H1 (cell line): ENCODE measurements around the gene GPR156. TPM values are rescaled to one million over a fixed set of nuclear protein-coding genes. Genes with fewer than 3 reads are reported as not detected.

Experiments
- CTCF ChIA-PET: fragments of 300-600 bp; sonication (Branson Sonifier 250); formaldehyde crosslinking; loops from one replicate; lab custom pipeline; 2021; ENCODE audit not compliant: partially characterized antibody; lab: Charles Lee
- POLR2A ChIA-PET: fragments of 300-600 bp; sonication (Branson Sonifier 250); formaldehyde crosslinking; loops from one replicate; lab custom pipeline; 2021; ENCODE audit warnings: inconsistent platforms; ENCODE audit not compliant: partially characterized antibody; lab: Charles Lee
- DNase-seq, 2 experiments: peaks; one replicate each; pipeline versions ENCODE4 v3.0.0 to v3.0.0-alpha.2; 2010 to 2022; ENCODE audit warnings: low spot score in 2 of 2, low read depth in 1 of 2, mixed read lengths in 1 of 2
- FAIRE-seq: peaks from 2 replicates; lab custom pipeline; 2011; peaks lifted over from hg19 to GRCh38; lab: Jason Lieb, UNC
- H2AFZ ChIP-seq: 2 replicates; pipeline ENCODE4 v1.8.1; 2012; ENCODE audit warnings: low read length, inconsistent platforms
- H2AK5ac ChIP-seq: 2 replicates; pipeline ENCODE4 v1.6.1; 2013; ENCODE audit warnings: low read depth, low read length
- H2BK120ac ChIP-seq: replicated peaks from 2 replicates; pipeline ENCODE3; 2013; ENCODE audit warnings: low read depth, low read length, inconsistent platforms
- H2BK12ac ChIP-seq: 2 replicates; pipeline ENCODE4 v1.6.1; 2013; ENCODE audit warnings: low read depth, low read length
- H2BK15ac ChIP-seq: 2 replicates; pipeline ENCODE4 v1.6.1; 2013; ENCODE audit warnings: low read length
- H2BK20ac ChIP-seq: 2 replicates; pipeline ENCODE4 v1.6.1; 2013; ENCODE audit warnings: low read length
- H2BK5ac ChIP-seq: 2 replicates; pipeline ENCODE4 v1.6.1; 2013; ENCODE audit warnings: low read depth, low read length
- H3K14ac ChIP-seq: 2 replicates; pipeline ENCODE4 v1.6.1; 2013; ENCODE audit warnings: inconsistent platforms; ENCODE audit not compliant: insufficient read length
- H3K18ac ChIP-seq: 2 replicates; pipeline ENCODE4 v1.6.1; 2013; ENCODE audit warnings: low read length; ENCODE audit errors: extremely low read depth
- H3K23ac ChIP-seq: 2 replicates; pipeline ENCODE4 v1.6.1; 2013; ENCODE audit warnings: inconsistent platforms; ENCODE audit not compliant: insufficient read length
- H3K23me2 ChIP-seq: 2 replicates; pipeline ENCODE4 v1.6.1; 2013; ENCODE audit warnings: low read depth, low read length
- H3K27ac ChIP-seq: 2 replicates; pipeline ENCODE4 v1.6.1; 2011; ENCODE audit warnings: low read depth, low read length, inconsistent platforms
- H3K27me3 ChIP-seq, 4 experiments: replicated peaks in 1 of 4; 1 replicate in 1 of 4; 2 replicates in 3 of 4; pipeline versions ENCODE4 v1.6.1 to v1.8.1; 2011 to 2013; ENCODE audit warnings: low read length in 3 of 4, mild to moderate bottlenecking in 3 of 4, inconsistent platforms in 2 of 4, mixed read lengths in 2 of 4, moderate library complexity in 1 of 4; ENCODE audit not compliant: control insufficient read depth in 3 of 4, insufficient read depth in 3 of 4; ENCODE audit errors: extremely low read depth in 1 of 4
- H3K36me3 ChIP-seq, 4 experiments: 2 replicates each; pipeline versions ENCODE4 v1.6.1 to v1.8.1; 2011 to 2013; ENCODE audit warnings: mild to moderate bottlenecking in 4 of 4, low read length in 3 of 4, moderate library complexity in 2 of 4, control low read depth in 1 of 4, inconsistent platforms in 1 of 4; ENCODE audit not compliant: insufficient read depth in 4 of 4, control insufficient read depth in 2 of 4
- H3K4ac ChIP-seq: replicated peaks from 2 replicates; pipeline ENCODE3; 2013; ENCODE audit warnings: low read length, low read depth, mixed read lengths, inconsistent platforms; ENCODE audit not compliant: insufficient read length
- H3K4me1 ChIP-seq, 4 experiments: replicated peaks in 1 of 4; 1 replicate in 1 of 4; 2 replicates in 3 of 4; pipeline versions ENCODE4 v1.6.1 to v1.8.1; 2011 to 2013; ENCODE audit warnings: low read length in 3 of 4, inconsistent platforms in 2 of 4, mixed read lengths in 1 of 4; ENCODE audit not compliant: insufficient read depth in 4 of 4, control insufficient read depth in 3 of 4
- H3K4me2 ChIP-seq, 2 experiments: 2 replicates each; pipeline versions ENCODE4 v1.6.1 to v1.8.1; 2011 to 2013; ENCODE audit warnings: low read depth in 2 of 2, low read length in 2 of 2, control low read depth in 1 of 2, inconsistent platforms in 1 of 2, mild to moderate bottlenecking in 1 of 2; ENCODE audit not compliant: insufficient read depth in 1 of 2
- H3K4me3 ChIP-seq, 4 experiments: fragments of 200-600, 300-600 bp in 1 of 4; sonication (generic), shearing (Covaris generic), sonication (Bioruptor Twin) in 1 of 4; 2 replicates each; pipeline versions ENCODE4 v1.5.1 to v1.8.1; 2011 to 2016; ENCODE audit warnings: low read length in 4 of 4, low read depth in 3 of 4, control low read depth in 2 of 4, inconsistent platforms in 2 of 4, mild to moderate bottlenecking in 2 of 4, mixed read lengths in 1 of 4, moderate library complexity in 1 of 4; ENCODE audit not compliant: insufficient read depth in 2 of 4; ENCODE audit errors: extremely low read depth in 1 of 4
- H3K56ac ChIP-seq: replicated peaks from 2 replicates; pipeline ENCODE3; 2013; ENCODE audit warnings: low read depth, mild to moderate bottlenecking, mixed read lengths, low read length, inconsistent platforms; ENCODE audit not compliant: insufficient read length
- H3K79me1 ChIP-seq: 2 replicates; pipeline ENCODE4 v1.6.1; 2013; ENCODE audit warnings: low read depth, low read length, control low read depth
- H3K79me2 ChIP-seq, 2 experiments: 2 replicates each; pipeline versions ENCODE4 v1.6.1 to v1.8.1; 2012 to 2013; ENCODE audit warnings: low read length in 2 of 2, mild to moderate bottlenecking in 2 of 2, inconsistent platforms in 1 of 2; ENCODE audit not compliant: insufficient read depth in 2 of 2, control insufficient read depth in 1 of 2
- H3K9ac ChIP-seq, 4 experiments: replicated peaks in 1 of 4; 1 replicate in 1 of 4; 2 replicates in 3 of 4; pipeline versions ENCODE4 v1.6.1 to v1.8.1; 2011 to 2013; ENCODE audit warnings: low read depth in 3 of 4, low read length in 3 of 4, control low read depth in 2 of 4, mild to moderate bottlenecking in 2 of 4, moderate library complexity in 2 of 4, inconsistent platforms in 1 of 4; ENCODE audit errors: extremely low read depth in 1 of 4
- H3K9me3 ChIP-seq, 2 experiments: 2 replicates each; pipeline versions ENCODE4 v1.6.1 to v1.8.1; 2012 to 2013; ENCODE audit warnings: mild to moderate bottlenecking in 2 of 2, moderate library complexity in 2 of 2, control low read depth in 1 of 2, inconsistent platforms in 1 of 2, low read depth in 1 of 2, low read length in 1 of 2, mixed read lengths in 1 of 2; ENCODE audit not compliant: insufficient read depth in 2 of 2
- H4K20me1 ChIP-seq, 2 experiments: replicated peaks in 1 of 2; 2 replicates each; pipeline versions ENCODE3 to v1.8.1; 2011 to 2013; ENCODE audit warnings: inconsistent platforms in 2 of 2, low read length in 2 of 2, mild to moderate bottlenecking in 1 of 2; ENCODE audit not compliant: insufficient read depth in 2 of 2, control insufficient read depth in 1 of 2
- H4K5ac ChIP-seq: 2 replicates; pipeline ENCODE4 v1.6.1; 2013; ENCODE audit warnings: low read length, low read depth, mixed read lengths, inconsistent platforms; ENCODE audit not compliant: insufficient read length
- H4K8ac ChIP-seq: 2 replicates; pipeline ENCODE4 v1.8.0; 2013; ENCODE audit warnings: mild to moderate bottlenecking, moderate library complexity, low read length, inconsistent platforms; ENCODE audit not compliant: insufficient read depth; ENCODE audit errors: extremely low read depth
- H4K91ac ChIP-seq: replicated peaks from 2 replicates; pipeline ENCODE3; 2013; ENCODE audit warnings: low read length, mixed read lengths, inconsistent platforms; ENCODE audit not compliant: insufficient read length
- BCL11A ChIP-seq, 2 experiments: IDR thresholded peaks; one replicate each; pipeline ENCODE4 v1.6.1; 2011; ENCODE audit warnings: low read depth in 2 of 2, low read length in 2 of 2, mild to moderate bottlenecking in 2 of 2
- CHD1 ChIP-seq: IDR thresholded peaks from 2 replicates; pipeline ENCODE4 v1.6.1; 2012; ENCODE audit warnings: low read depth, low read length, improper control_type of control experiment
- CHD2 ChIP-seq: IDR thresholded peaks from 2 replicates; pipeline ENCODE4 v1.6.1; 2012; ENCODE audit warnings: low read length, improper control_type of control experiment
- EGR1 ChIP-seq: IDR thresholded peaks from 2 replicates; pipeline ENCODE4 v1.6.1; 2011; ENCODE audit warnings: low read depth, low read length, borderline replicate concordance
- HDAC6 ChIP-seq: IDR thresholded peaks from one replicate; pipeline ENCODE4 v1.7.1; 2012; ENCODE audit warnings: low read depth, mild to moderate bottlenecking, inconsistent platforms, low read length, moderate library complexity
- KDM5A ChIP-seq: fragments of 200-600 bp; IDR thresholded peaks from 2 replicates; pipeline ENCODE4 v1.7.1; 2012; ENCODE audit warnings: mild to moderate bottlenecking, low read length, inconsistent platforms, mixed read lengths
- NRF1 ChIP-seq: IDR thresholded peaks from 2 replicates; pipeline ENCODE4 v1.6.1; 2011; ENCODE audit warnings: mild to moderate bottlenecking, low read depth, low read length, improper control_type of control experiment
- POU5F1 ChIP-seq: IDR thresholded peaks from 2 replicates; pipeline ENCODE4 v1.6.1; 2011; ENCODE audit warnings: low read depth, mild to moderate bottlenecking, low read length, moderate library complexity
- SIRT6 ChIP-seq: IDR thresholded peaks from one replicate; pipeline ENCODE4 v1.7.1; 2012; ENCODE audit warnings: low read length, inconsistent platforms
- SIX5 ChIP-seq: IDR thresholded peaks from 2 replicates; pipeline ENCODE4 v1.6.1; 2011; ENCODE audit warnings: mild to moderate bottlenecking, low read depth, low read length
- TAF7 ChIP-seq: optimal IDR thresholded peaks from 2 replicates; pipeline ENCODE3; 2011; ENCODE audit warnings: low read depth, mild to moderate bottlenecking, inconsistent platforms, low read length, moderate library complexity, borderline replicate concordance
- TEAD4 ChIP-seq: IDR thresholded peaks from 2 replicates; pipeline ENCODE4 v1.6.1; 2012; ENCODE audit warnings: low read depth, low read length, inconsistent platforms, mixed read lengths
- WGBS, 2 experiments: shearing (Covaris generic) in 1 of 2; methylation state at CpG; one replicate each; pipeline versions ENCODE4 v1.1.6 to v1.1.7; 2013 to 2015; ENCODE audit warnings: low lambda C conversion rate in 2 of 2, mixed read lengths in 2 of 2, inconsistent platforms in 1 of 2, low coverage in 1 of 2, missing lambda C conversion rate in 1 of 2; ENCODE audit not compliant: insufficient replicate concordance in 2 of 2, insufficient coverage in 1 of 2, insufficient read length in 1 of 2; ENCODE audit errors: extremely low coverage in 1 of 2, missing lambda C conversion rate in 1 of 2; 5-methylcytosine and 5-hydroxymethylcytosine counted together
- polyA plus RNA-seq, 7 experiments: library from polyadenylated mRNA; depleted of rRNA in 3 of 7; stranded (reverse) in 5 of 7; unstranded in 2 of 7; fragments of >200 nt in 5 of 7; fragments of 200-250 nt in 2 of 7; gene quantifications; 1 replicate in 5 of 7; 2 replicates in 1 of 7; 4 replicates in 1 of 7; pipeline versions ENCODE4 v1.2.1 to v1.2.3, GENCODE V29; 2011 to 2013; ENCODE audit warnings: missing spikeins in 2 of 7, mixed read lengths in 2 of 7
- total RNA-seq: library from RNA; stranded (reverse); fragmentation: NEBNext Ultra II Directional; extraction: Animal tissue kit (Norgen Biotek cat#: 25700); gene quantifications from 2 replicates; pipeline ENCODE4 v1.2.1, GENCODE V29; 2021

Gene GPR156
- total and polyA plus RNA-seq, 2 of the 8 experiments (the other 6 are each of a cell fraction or from before 2014, with no cell fraction given) = 1.6 to 1.8 TPM

- WGBS, 2 experiments = 90% methylated on average over 5 of the region's 5 CpGs; no CpG with 5 or more reads in 1 of the 2 experiments
- no peaks in the 10 kb centered on the region for H3K79me1 ChIP-seq
These were observed 127.3 kb downstream of the GPR156 start for GRCh38 chr3:120157681-120158080.

More at GRCh38 chr3:120157681-120158080, 127.3 kb downstream of the GPR156 start:
- Histone ChIP-seq H4K8ac (no peak overlapping the region), H3K4me1 (no peaks in the 10 kb centered on the region), H3K14ac (no peak overlapping the region), H3K23ac (no peak overlapping the region), H2BK20ac (no peak overlapping the region), H4K20me1 (no peaks in the 10 kb centered on the region), H4K5ac (no peak overlapping the region), H2AFZ (no peak overlapping the region), H3K4ac (no peak overlapping the region), H3K56ac (no peak overlapping the region), H2BK12ac (no peak overlapping the region), H3K36me3 (no peaks in the 10 kb centered on the region), H3K23me2 (no peaks in the 10 kb centered on the region), H3K9ac (no peak overlapping the region), H3K9me3 (peaks cover 16% of the 10 kb centered on the region in 2 experiments), H3K27ac (no peak overlapping the region), H3K27me3 (no peaks in the 10 kb centered on the region), H2BK5ac (no peak overlapping the region), H2BK120ac (no peak overlapping the region), H3K79me2 (no peaks in the 10 kb centered on the region), H4K91ac (no peak overlapping the region), H3K4me2 (no peak overlapping the region), H3K18ac (no peak overlapping the region), H2AK5ac (no peak overlapping the region), H3K4me3 (no peak overlapping the region), H2BK15ac (no peak overlapping the region)
- TF ChIP-seq BCL11A (IDR thresholded peaks at IDR 0.05; ENCODE audit: low read depth in 2 of 2, low read length in 2 of 2) (no peak), EGR1 (no peak), CHD2 (no peak), HDAC6 (no peak), POU5F1 (no peak), SIX5 (no peak), SIRT6 (no peak), TAF7 (no peak), TEAD4 (no peak), CHD1 (no peak), KDM5A (no peak), NRF1 (no peak)
- FAIRE-seq = no peak
- ChIA-PET POLR2A (interaction anchor here (1.0 kb wide), 1 partner anchor 9 kb away, joined by 3 read pairs; no protein-coding TSS in a partner anchor), CTCF (interaction anchor here (0.7 to 2.6 kb wide), 2 partner anchors 9 to 264 kb away, joined by 3 to 19 read pairs; no protein-coding TSS in a partner anchor)
- DNase-seq = no peak
